Ishikawa (cell line): Measurements from ENCODE around the gene ANKS4B.

Experiments
- CEBPB ChIP-seq: IDR thresholded peaks from 2 replicates; pipeline ENCODE4 v1.6.1; 2012
- TCF12 ChIP-seq: IDR thresholded peaks from 2 replicates; pipeline ENCODE4 v1.6.1; 2012; ENCODE audit warnings: low read depth

The ANKS4B gene

DNA sequence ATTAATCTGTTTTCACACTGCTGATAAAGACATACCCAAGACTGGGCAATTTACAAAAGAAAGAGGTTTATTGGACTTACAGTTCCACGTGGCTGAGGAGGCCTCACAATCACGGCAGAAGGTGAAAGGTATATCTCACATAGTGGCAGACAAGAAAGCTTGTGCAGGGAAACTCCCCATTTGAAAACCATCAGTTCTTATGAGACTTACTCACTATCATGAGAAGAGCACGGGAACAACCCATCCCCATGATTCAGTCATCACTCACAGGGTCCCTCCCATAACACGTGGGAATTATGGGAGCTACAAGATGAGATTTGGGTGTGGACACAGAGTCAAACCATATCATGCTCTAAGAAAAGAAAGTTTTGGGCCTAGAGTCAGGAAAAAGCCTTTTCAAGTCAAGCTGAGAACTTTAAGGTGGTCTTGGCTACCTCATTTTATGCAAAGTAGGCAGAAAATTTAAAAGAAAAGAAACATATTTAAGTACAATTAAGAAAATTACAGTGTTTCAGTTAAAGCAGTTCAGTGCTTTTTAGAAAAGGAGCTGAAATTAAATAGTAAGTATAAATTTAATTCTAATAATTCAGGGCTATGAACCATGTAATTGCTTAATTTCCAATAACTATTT, 69.5 kb downstream of the ANKS4B start:
- TF ChIP-seq CEBPB: no peak
- TF ChIP-seq TCF12: no peak
